MM.1S (cell line): Measurements from ENCODE around the gene MPDZ.

Experiments
- DNase-seq: peaks from one replicate; pipeline ENCODE4 v3.0.0-alpha.2; 2015
- H2AFZ ChIP-seq: fragments of 300-600 bp; sonication (generic); 2 replicates; pipeline ENCODE4 v1.6.0; 2016; ENCODE audit warnings: antibody characterized with exemption, low read length
- H3F3A ChIP-seq: fragments of 300-600 bp; sonication (generic); 2 replicates; pipeline ENCODE4 v1.6.1; 2016; ENCODE audit warnings: mild to moderate bottlenecking, antibody characterized with exemption, low read length, moderate library complexity, mixed read lengths; ENCODE audit not compliant: insufficient read depth
- H3K27ac ChIP-seq: fragments of 300-600 bp; sonication (generic); 2 replicates; pipeline ENCODE4 v1.5.1; 2016; ENCODE audit warnings: mild to moderate bottlenecking, low read length
- H3K27me3 ChIP-seq: fragments of 300-600 bp; sonication (generic); replicated peaks from 2 replicates; pipeline ENCODE4 v1.6.0; 2016; ENCODE audit warnings: low read length; ENCODE audit not compliant: insufficient read depth
- H3K36me3 ChIP-seq: fragments of 300-600 bp; sonication (generic); replicated peaks from 2 replicates; pipeline ENCODE4 v1.6.1; 2016; ENCODE audit warnings: mild to moderate bottlenecking, low read length, mixed read lengths; ENCODE audit not compliant: insufficient read depth
- H3K4me1 ChIP-seq: fragments of 300-600 bp; sonication (generic); 2 replicates; pipeline ENCODE4 v1.6.1; 2016; ENCODE audit warnings: low read length, mixed read lengths
- H3K4me2 ChIP-seq: fragments of 300-600 bp; sonication (generic); 2 replicates; pipeline ENCODE4 v1.6.0; 2016; ENCODE audit warnings: low read depth, low read length
- H3K4me3 ChIP-seq: fragments of 300-600 bp; sonication (generic); 2 replicates; pipeline ENCODE4 v1.5.1; 2016; ENCODE audit warnings: low read length, mixed read lengths
- H3K79me2 ChIP-seq: fragments of 300-600 bp; sonication (generic); 2 replicates; pipeline ENCODE4 v1.6.1; 2016; ENCODE audit warnings: mixed run types, low read length, mixed read lengths
- H3K9ac ChIP-seq: fragments of 300-600 bp; sonication (generic); 2 replicates; pipeline ENCODE4 v1.6.1; 2016; ENCODE audit warnings: low read length, mixed read lengths
- H3K9me2 ChIP-seq: fragments of 300-600 bp; sonication (generic); replicated peaks from 2 replicates; pipeline ENCODE4 v1.6.1; 2016; ENCODE audit warnings: mild to moderate bottlenecking, low read length, mixed read lengths; ENCODE audit not compliant: insufficient read depth
- H3K9me3 ChIP-seq: fragments of 300-600 bp; sonication (generic); replicated peaks from 2 replicates; pipeline ENCODE4 v1.6.1; 2016; ENCODE audit warnings: mild to moderate bottlenecking, low read length, mixed read lengths; ENCODE audit not compliant: insufficient read depth
- H4K20me1 ChIP-seq: fragments of 300-600 bp; sonication (generic); 2 replicates; pipeline ENCODE4 v1.6.1; 2016; ENCODE audit warnings: mild to moderate bottlenecking, low read length, moderate library complexity, mixed read lengths; ENCODE audit not compliant: insufficient read depth
- CTCF ChIP-seq: fragments of 300-600 bp; sonication (generic); IDR thresholded peaks from 2 replicates; pipeline ENCODE4 v1.5.1; 2016; ENCODE audit warnings: antibody characterized with exemption, low read length, mixed read lengths
- EZH2 ChIP-seq: fragments of 300-600 bp; sonication (generic); optimal IDR thresholded peaks from 2 replicates; pipeline ENCODE3; 2017; ENCODE audit warnings: low read depth, mild to moderate bottlenecking, antibody characterized with exemption, low read length, mixed read lengths
- EZH2phosphoT487 ChIP-seq: fragments of 300-600 bp; sonication (generic); IDR thresholded peaks from 2 replicates; pipeline ENCODE4 v1.6.1; 2018; ENCODE audit warnings: antibody characterized with exemption, low read length

The MPDZ gene

GRCh38 chr9:13122756-13123369, 156.6 kb downstream of the MPDZ start:
- H3F3A ChIP-seq, result no peaks in the 10 kb centered on the region
- no peaks in the 10 kb centered on the region for H3K36me3 ChIP-seq
- no peak overlapping the region for H3K4me3 ChIP-seq
- H3K4me2 ChIP-seq, result no peak overlapping the region
- H3K9me3 ChIP-seq, result no peaks in the 10 kb centered on the region
- DNase-seq, result no peak
- H3K9me2 ChIP-seq, result no peaks in the 10 kb centered on the region
- H3K4me1 ChIP-seq, result no peaks in the 10 kb centered on the region
- H3K79me2 ChIP-seq, result no peaks in the 10 kb centered on the region
- no peaks in the 10 kb centered on the region for H4K20me1 ChIP-seq
- H2AFZ ChIP-seq, result no peak overlapping the region
- no peak overlapping the region for H3K9ac ChIP-seq
- no peak for TF ChIP-seq CTCF
- no peak for TF ChIP-seq EZH2
- TF ChIP-seq EZH2phosphoT487, result no peak
- H3K27ac ChIP-seq, result no peak overlapping the region
- H3K27me3 ChIP-seq, result no peaks in the 10 kb centered on the region

GRCh38 chr9:13118313-13118712, 161.2 kb downstream of the MPDZ start:
- Histone ChIP-seq H3F3A (no peaks in the 10 kb centered on the region), H3K4me3 (no peak overlapping the region), H3K9me2 (no peaks in the 10 kb centered on the region), H3K27ac (no peak overlapping the region), H3K79me2 (no peaks in the 10 kb centered on the region), H3K9ac (no peak overlapping the region), H3K9me3 (no peaks in the 10 kb centered on the region), H3K4me2 (no peak overlapping the region), H3K27me3 (no peaks in the 10 kb centered on the region), H4K20me1 (no peaks in the 10 kb centered on the region), H3K4me1 (no peaks in the 10 kb centered on the region), H2AFZ (no peak overlapping the region), H3K36me3 (no peaks in the 10 kb centered on the region)
- DNase-seq, result no peak
- no peak for TF ChIP-seq EZH2phosphoT487
- no peak for TF ChIP-seq EZH2
- no peak for TF ChIP-seq CTCF

GRCh38 chr9:13116292-13116691, 163.2 kb downstream of the MPDZ start:
- H3F3A ChIP-seq, result no peaks in the 10 kb centered on the region
- H3K4me3 ChIP-seq, result no peak overlapping the region
- TF ChIP-seq EZH2, result no peak
- no peak for TF ChIP-seq EZH2phosphoT487
- no peak for TF ChIP-seq CTCF
- no peak overlapping the region for H3K4me2 ChIP-seq
- H3K9me2 ChIP-seq, result no peaks in the 10 kb centered on the region
- H3K9me3 ChIP-seq, result no peaks in the 10 kb centered on the region
- no peaks in the 10 kb centered on the region for H4K20me1 ChIP-seq
- H3K27me3 ChIP-seq, result no peaks in the 10 kb centered on the region
- H2AFZ ChIP-seq, result no peak overlapping the region
- no peaks in the 10 kb centered on the region for H3K4me1 ChIP-seq
- DNase-seq, result no peak
- no peak overlapping the region for H3K9ac ChIP-seq
- no peaks in the 10 kb centered on the region for H3K36me3 ChIP-seq
- H3K79me2 ChIP-seq, result no peaks in the 10 kb centered on the region
- H3K27ac ChIP-seq, result no peak overlapping the region
